HL-60/S4 treated with retinoic acid at 250 ng/mL for 4 days and 3 days (cell line): ENCODE results near the gene IGSF3.
"Not testable (repeated sequence)": the region's sequence is repeated elsewhere in the genome, so short reads cannot be mapped to it uniquely, and the experiment has no call there.

Source experiments
- in situ Hi-C: fragments of 300-500 bp; cut with MboI; formaldehyde crosslinking; loops from 2 replicates; pipeline ENCODE4 v1.7.0; 2022; ENCODE audit warnings: low sequenced_read_pairs

IGSF3 gene

GRCh38 chr1:116603646-116604045, 63.9 kb downstream of the IGSF3 start:
- in situ Hi-C loops = not testable (repeated sequence)

GRCh38 chr1:116599369-116599768, 68.2 kb downstream of the IGSF3 start:
- in situ Hi-C loops = loop anchor here (25.0 kb wide), 2 partner anchors 462 to 463 kb away; partner anchors contain the start of gene TTF2

DNA sequence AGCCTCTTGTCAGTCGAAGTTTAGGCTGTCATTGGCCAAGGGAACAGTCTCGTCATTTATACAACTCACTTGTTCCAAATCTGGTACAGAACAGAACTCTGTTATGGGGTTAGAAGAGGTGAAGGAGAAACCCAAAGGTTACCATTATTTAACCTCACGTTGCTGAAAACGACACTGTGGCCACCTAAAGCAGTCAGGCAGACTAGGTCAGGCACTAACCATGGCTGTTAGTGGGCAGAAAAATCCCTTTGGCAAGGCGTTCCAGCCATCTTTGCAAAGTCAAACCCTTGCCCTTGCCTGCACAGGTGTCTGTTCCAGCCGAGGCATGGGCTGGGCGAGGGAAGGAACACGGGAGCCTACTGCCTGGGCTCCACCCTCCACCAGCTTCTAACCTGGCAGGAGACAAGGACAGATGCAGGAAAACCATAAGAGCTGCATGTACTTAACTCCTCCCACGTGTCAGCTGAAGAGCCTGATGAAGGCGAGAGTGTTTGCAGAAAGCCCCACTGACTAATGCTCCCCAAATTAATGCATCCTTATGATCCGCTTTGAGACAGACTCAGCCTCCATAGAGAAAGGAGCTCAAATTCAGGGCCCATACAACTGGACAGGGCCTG, 69.0 kb downstream of the IGSF3 start:
- in situ Hi-C loops = loop anchor here (25.0 kb wide), 2 partner anchors 461 to 464 kb away; partner anchors contain the start of gene TTF2

DNA sequence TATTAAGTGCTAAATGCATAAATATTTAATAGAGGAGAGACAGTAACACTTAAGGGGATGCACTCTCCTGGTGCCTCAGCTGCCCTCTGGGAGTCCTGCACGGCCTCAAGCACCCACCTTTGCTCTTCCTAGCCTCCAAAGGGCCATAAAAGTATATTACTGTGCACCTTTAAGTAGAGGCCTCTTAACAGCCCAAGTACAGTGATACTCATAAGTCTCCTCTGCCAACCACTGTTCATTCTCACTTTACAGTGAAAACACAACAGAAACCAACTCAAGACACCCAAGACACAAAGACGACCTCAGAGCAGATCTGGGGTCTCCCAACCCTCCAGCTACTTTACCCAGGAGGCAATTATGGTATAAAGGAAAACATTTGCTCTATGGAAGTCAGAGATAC, 70.1 kb downstream of the IGSF3 start:
- in situ Hi-C loops = loop anchor here (25.0 kb wide), 2 partner anchors 460 to 465 kb away; partner anchors contain the start of gene TTF2

DNA sequence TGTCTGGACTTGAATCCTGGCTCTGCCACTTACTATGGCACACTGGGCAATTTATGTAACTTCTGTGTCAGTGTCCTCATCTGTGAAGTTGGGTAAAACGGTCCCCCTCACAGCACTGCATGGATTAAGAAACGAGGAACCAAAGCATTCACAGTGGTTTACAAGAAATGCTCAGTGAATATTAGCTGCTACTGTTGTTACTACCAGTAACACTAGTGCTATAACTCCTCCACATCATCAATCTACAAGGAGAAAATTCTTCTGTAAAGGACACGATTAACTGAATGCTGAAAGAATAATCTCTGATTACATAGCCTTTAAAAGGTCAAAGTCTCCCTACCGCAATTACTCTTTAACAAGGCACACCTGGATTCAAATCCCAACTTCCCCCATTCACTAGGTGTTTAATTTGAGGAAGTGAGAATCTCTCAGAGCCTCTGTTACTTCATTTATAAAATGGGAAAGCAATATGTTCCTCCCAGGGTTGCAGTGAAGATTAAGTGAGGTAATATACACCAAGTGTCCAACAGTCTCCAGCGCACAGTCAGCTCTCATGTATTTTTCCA, 70.7 kb downstream of the IGSF3 start:
- in situ Hi-C loops = loop anchor here (25.0 kb wide), 2 partner anchors 460 to 465 kb away; partner anchors contain the start of gene TTF2

- in situ Hi-C loops = loop anchor here (25.0 kb wide), 2 partner anchors 459 to 466 kb away; partner anchors contain the start of gene TTF2
Observed at GRCh38 chr1:116595946-116596741, 71.4 kb downstream of the IGSF3 start.

DNA sequence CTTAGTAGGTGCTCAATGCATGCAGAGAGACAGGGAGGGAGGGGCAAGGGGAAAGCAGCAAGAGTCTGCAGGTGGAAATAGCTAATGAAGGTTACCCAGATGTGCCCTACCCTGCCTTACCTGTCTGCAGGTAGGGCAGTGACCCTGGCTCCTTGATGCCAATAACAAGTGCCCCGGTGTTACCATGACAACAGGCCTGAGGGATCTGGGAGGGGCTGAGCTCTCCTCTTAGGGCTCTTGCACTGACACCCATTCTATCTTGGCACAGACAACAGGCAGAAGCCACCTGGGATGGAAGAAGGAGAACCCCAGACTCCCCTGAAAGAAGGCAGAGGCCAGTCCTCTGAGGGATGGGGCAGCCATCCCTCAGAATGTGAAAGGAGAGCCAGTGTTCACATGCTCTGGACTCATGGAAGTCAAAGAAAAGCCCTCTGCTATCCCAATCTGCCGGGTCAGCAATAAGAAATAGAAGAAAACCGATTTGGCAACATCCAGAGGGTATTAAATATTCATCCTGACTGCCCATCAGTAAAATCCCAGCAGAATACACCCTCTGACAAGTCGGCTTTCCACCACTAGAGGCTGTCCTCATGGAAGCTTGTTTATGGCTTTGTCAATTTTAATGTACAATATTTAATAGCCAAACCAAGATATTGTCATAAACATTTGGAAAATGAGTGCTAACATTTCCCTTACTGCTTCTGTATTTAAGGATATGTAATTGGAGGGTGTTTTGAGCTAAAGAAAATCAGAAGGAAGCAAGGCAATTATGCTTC, 72.3 kb downstream of the IGSF3 start:
- in situ Hi-C loops = loop anchor here (25.0 kb wide), 2 partner anchors 458 to 467 kb away; partner anchors contain the start of gene TTF2

GRCh38 chr1:116593977-116594376, 73.6 kb downstream of the IGSF3 start:
- in situ Hi-C loops = loop anchor here (25.0 kb wide), 2 partner anchors 457 to 468 kb away; partner anchors contain the start of gene TTF2

GRCh38 chr1:116593401-116593800, 74.1 kb downstream of the IGSF3 start:
- in situ Hi-C loops = loop anchor here (25.0 kb wide), 2 partner anchors 456 to 469 kb away; partner anchors contain the start of gene TTF2

GRCh38 chr1:116591951-116592605, 75.5 kb downstream of the IGSF3 start:
- in situ Hi-C loops = loop anchor here (25.0 kb wide), 2 partner anchors 455 to 470 kb away; partner anchors contain the start of gene TTF2

DNA sequence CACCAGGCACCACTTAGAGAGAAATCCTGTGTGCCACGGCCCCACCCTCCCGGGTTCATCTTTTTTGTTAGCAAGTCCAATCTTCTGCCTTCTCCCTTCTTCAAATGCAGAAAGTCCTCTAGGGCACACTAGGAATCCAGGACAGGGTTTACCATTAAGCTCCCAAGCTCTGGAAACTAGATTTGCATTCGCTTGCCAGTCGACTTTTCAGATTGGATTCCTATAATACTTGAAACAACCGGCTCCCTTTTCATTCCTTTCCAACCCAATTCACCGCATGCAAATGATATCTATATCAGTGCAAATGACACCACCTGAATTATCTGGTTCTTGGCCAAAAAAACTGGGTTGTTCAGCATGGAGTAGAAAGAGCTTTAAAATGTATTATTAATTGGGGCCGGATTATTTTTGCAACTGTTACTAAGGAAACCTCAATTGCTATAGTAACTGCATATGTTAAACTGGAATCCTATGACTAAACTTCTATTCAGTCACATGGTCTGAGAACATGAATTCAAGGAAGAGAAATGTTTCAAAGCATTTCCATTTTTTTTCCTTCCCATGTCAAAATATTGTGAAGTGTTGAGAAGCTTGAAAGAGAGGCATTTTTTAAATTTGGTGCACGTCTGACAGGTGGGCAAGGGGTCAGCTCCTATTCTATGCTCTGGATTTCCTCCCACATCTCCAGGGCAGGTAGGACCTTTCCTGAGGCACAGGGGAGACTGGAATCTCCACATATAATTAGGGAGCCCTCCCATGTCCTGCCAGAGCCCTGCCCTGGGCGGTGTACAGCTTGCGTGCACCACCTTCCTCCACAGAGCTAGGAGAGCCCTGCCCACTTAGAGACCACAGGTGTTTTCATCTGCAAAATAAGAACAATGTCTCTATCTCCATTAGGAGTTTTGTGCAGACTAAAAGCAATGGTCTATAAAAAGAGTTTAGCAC, 76.3 kb downstream of the IGSF3 start:
- in situ Hi-C loops = loop anchor here (25.0 kb wide), 2 partner anchors 454 to 471 kb away; partner anchors contain the start of gene TTF2

- in situ Hi-C loops = loop anchor here (25.0 kb wide), 2 partner anchors 453 to 472 kb away; partner anchors contain the start of gene TTF2
Observed at GRCh38 chr1:116590359-116591005, 77.1 kb downstream of the IGSF3 start.

- in situ Hi-C loops = loop anchor here (25.0 kb wide), 2 partner anchors 452 to 473 kb away; partner anchors contain the start of gene TTF2
Observed at GRCh38 chr1:116589101-116589735, 78.3 kb downstream of the IGSF3 start.

DNA sequence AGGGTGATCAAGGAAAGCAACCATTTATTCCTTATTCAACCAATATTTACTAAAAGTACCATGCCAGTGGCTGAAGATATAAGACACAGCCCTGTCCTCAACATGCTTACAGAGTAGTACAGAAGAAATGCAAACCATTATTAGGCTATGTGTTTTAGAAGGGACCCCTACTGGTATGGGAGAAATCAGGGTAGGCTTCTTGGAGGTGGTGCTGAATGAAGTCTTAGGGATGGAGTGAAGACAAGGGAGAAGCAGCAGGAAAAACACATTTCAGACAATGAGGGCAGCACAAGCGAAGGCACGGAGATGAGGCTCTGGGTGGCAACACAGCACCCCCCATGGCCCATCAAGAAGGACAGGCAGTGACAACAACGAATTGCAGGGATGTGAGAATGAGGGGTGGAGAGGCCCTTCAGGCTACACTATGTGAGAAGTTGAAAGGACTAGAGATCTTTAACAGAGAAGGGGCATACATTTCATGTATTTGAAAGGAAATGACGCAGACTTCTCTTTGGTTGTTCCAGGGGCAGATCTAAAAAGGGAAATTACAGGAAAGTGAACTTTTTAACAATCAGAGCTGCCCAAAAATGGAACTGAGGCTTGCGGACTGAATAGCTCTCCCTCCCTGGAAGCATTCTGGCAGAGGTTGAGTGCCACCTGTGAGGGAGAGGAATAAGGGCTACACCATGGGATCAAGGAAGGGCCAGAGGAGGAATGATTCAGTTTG, 79.9 kb downstream of the IGSF3 start:
- in situ Hi-C loops = loop anchor here (25.0 kb wide), 2 partner anchors 450 to 475 kb away; partner anchors contain the start of gene TTF2

GRCh38 chr1:116586741-116587143, 80.8 kb downstream of the IGSF3 start:
- in situ Hi-C loops = loop anchor here (25.0 kb wide), 2 partner anchors 449 to 476 kb away; partner anchors contain the start of gene TTF2

DNA sequence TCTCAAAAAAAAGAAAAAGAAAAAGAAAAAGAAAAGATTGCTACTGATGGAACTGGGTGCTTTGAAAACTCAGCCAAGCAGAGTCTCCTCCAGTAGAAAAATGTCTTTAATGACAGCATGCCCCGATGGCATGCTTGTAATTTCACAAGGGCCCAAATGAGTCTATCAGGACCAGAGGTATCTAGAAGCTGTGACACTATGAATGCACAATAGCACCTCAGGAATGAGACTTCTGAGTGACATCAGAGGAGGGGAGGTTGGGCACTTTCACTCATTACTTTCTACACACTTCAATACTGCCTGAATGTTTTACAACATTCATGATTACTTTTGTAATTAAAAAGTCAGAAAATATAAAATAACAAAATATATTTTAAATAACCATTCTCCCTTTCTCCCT, 81.6 kb downstream of the IGSF3 start:
- in situ Hi-C loops = loop anchor here (25.0 kb wide), 2 partner anchors 449 to 476 kb away; partner anchors contain the start of gene TTF2
